Panc1 (cell line): ENCODE data around the gene INPP5F. TPM values are rescaled to one million over a fixed set of nuclear protein-coding genes. Genes with fewer than 3 reads are reported as not detected.

ENCODE experiments used
- ATAC-seq: fragments of 200-7000 bp; cut with Tn5 transposase; 2 replicates; pipeline ENCODE4 v1.9.1; 2020; ENCODE audit warnings: mild to moderate bottlenecking, moderate library complexity
- BruUV-seq: library from RNA; stranded (reverse); fragments of 400-500 nt; replicated peaks from 2 replicates; lab custom pipeline; 2021; lab: Mats Ljungman, UMichigan
- CTCF ChIA-PET: fragments of 300-600 bp; sonication (Branson Sonifier 250); formaldehyde crosslinking; loops from one replicate; lab custom pipeline; 2022; ENCODE audit warnings: antibody characterized with exemption; lab: Charles Lee
- POLR2A ChIA-PET: fragments of 300-600 bp; sonication (Branson Sonifier 250); formaldehyde crosslinking; loops from one replicate; lab custom pipeline; 2022; ENCODE audit warnings: antibody characterized with exemption; lab: Charles Lee
- DNase-seq: peaks from one replicate; pipeline ENCODE4 v3.0.0-alpha.2; 2010; ENCODE audit warnings: low read depth, low spot score
- H3K27ac ChIP-seq: 2 replicates; pipeline ENCODE4 v1.5.1; 2011; ENCODE audit warnings: mild to moderate bottlenecking, low read length, inconsistent platforms
- H3K27me3 ChIP-seq: fragments of 200-500 bp; sonication (Bioruptor generic); 2 replicates; pipeline ENCODE4 v1.6.0; 2014; ENCODE audit warnings: low read length, inconsistent platforms; ENCODE audit not compliant: control insufficient read depth, insufficient read depth
- H3K36me3 ChIP-seq: fragments of 200-500 bp; sonication (Bioruptor generic); 2 replicates; pipeline ENCODE4 v1.5.1; 2014; ENCODE audit warnings: inconsistent platforms, mild to moderate bottlenecking, low read length, moderate library complexity; ENCODE audit not compliant: control insufficient read depth, insufficient read depth
- H3K4me1 ChIP-seq: 2 replicates; pipeline ENCODE4 v1.5.1; 2011; ENCODE audit warnings: inconsistent platforms, mild to moderate bottlenecking, low read length, moderate library complexity; ENCODE audit not compliant: control insufficient read depth, insufficient read depth
- H3K4me3 ChIP-seq, 2 experiments: 2 replicates each; pipeline ENCODE4 v1.5.1; 2011 to 2012; ENCODE audit warnings: low read depth in 2 of 2, low read length in 2 of 2, mild to moderate bottlenecking in 2 of 2, inconsistent platforms in 1 of 2, moderate library complexity in 1 of 2
- H3K9me3 ChIP-seq: fragments of 200-500 bp; sonication (Bioruptor generic); 2 replicates; pipeline ENCODE4 v1.5.1; 2014; ENCODE audit warnings: low read depth, mild to moderate bottlenecking, inconsistent platforms, low read length, moderate library complexity; ENCODE audit not compliant: control insufficient read depth, insufficient read depth
- CTCF ChIP-seq: fragments of 450-650 bp; IDR thresholded peaks from 2 replicates; pipeline ENCODE4 v1.5.1; 2017; ENCODE audit warnings: mild to moderate bottlenecking
- POLR2AphosphoS5 ChIP-seq: IDR thresholded peaks from 2 replicates; pipeline ENCODE4 v1.6.1; 2012; ENCODE audit warnings: mild to moderate bottlenecking, low read depth, low read length, moderate library complexity
- REST ChIP-seq, 2 experiments: IDR thresholded peaks; 2 replicates each; pipeline ENCODE4 v1.6.1; 2011 to 2012; ENCODE audit warnings: low read depth in 2 of 2, control low read depth in 1 of 2, low read length in 1 of 2, mild to moderate bottlenecking in 1 of 2, moderate library complexity in 1 of 2; ENCODE audit not compliant: insufficient read depth in 1 of 2
- SIN3A ChIP-seq: IDR thresholded peaks from 2 replicates; pipeline ENCODE4 v1.6.1; 2012; ENCODE audit warnings: low read depth, mild to moderate bottlenecking, low read length, moderate library complexity, borderline replicate concordance; ENCODE audit not compliant: insufficient read depth
- TCF7L2 ChIP-seq: IDR thresholded peaks from 2 replicates; pipeline ENCODE4 v1.6.1; 2011; ENCODE audit warnings: mild to moderate bottlenecking, low read depth, low read length, inconsistent platforms
- in situ Hi-C: cut with HindIII; loops from 2 replicates; pipeline ENCODE4 v1.10.0; 2016; ENCODE audit warnings: low sequenced_read_pairs, low pct_unique_long_range_greater_than_20kb
- intact Hi-C: fragments of 100-400 bp; cut with micrococcal nuclease; formaldehyde crosslinking; loops from one replicate; pipeline ENCODE4 v1.10.0; 2022; ENCODE audit not compliant: unreplicated experiment
- total RNA-seq: library from RNA; stranded (reverse); gene quantifications from one replicate; pipeline ENCODE4 v1.2.1, GENCODE V29; 2021; ENCODE audit not compliant: unreplicated experiment

The INPP5F gene
- total RNA-seq, 1 experiment from 2014 or later, result 26.7 TPM

DNA sequence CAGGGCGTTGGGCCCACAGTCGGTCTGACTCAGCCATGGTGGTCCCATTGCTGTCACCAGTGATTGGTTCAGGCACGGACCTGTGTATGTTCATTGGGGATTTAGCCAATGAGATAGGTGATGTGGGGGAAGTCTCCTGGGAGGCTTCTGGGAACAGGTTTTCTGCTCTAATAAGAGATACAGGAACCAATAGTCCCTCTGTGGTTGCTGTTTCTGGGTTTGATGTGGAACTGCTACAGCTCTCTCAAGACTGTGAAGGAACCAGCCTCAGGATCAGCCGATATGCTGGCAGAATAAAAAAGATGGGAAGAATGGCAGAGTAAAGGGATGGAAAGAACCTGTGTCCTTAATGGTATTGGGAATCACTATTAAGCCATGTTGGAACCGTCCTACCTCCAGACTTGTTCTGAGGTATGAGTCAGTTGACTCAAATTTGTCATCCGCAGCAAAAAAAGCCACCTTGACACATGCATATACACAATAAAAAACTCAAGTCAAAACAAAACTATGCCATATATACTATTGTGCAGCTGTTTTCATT, 76.2 kb downstream of the INPP5F start:
- CTCF ChIA-PET, result no interaction called here
- no TSS peak for BruUV-seq
- intact Hi-C loops, result no loop called here
- Histone ChIP-seq H3K27ac (no peak overlapping the region), H3K36me3 (no peaks in the 10 kb centered on the region), H3K4me3 (no peak overlapping the region), H3K9me3 (no peaks in the 10 kb centered on the region), H3K27me3 (no peaks in the 10 kb centered on the region), H3K4me1 (no peaks in the 10 kb centered on the region)
- in situ Hi-C loops, result no loop called here
- ATAC-seq (no peak), DNase-seq (no peak)
- POLR2A ChIA-PET, result no interaction called here
- no peak for TF ChIP-seq SIN3A
- no peak for TF ChIP-seq TCF7L2
- TF ChIP-seq REST (IDR thresholded peaks at IDR 0.05; ENCODE audit: insufficient read depth in 1 of 2, low read depth in 2 of 2, low read length in 1 of 2), result no peak
- TF ChIP-seq CTCF, result no peak
- TF ChIP-seq POLR2AphosphoS5, result no peak

DNA sequence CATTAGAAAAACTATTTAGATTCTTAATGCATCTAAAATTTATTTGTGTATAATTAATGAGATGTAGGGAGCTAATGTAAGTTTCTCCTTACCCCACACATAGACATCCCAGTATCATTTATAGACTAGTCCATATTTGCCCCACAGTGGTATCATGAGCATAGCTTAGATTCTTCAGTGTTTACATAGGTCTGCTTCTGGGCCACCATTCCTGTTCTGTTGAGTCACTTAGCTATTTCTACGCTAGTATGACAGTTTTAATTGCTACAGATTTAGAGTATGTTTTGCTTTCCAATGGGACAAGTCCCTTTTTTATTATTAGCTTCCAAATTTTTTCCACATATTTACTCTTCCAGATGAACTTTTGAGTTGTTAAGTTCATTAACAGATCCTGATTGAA, 77.4 kb downstream of the INPP5F start:
- POLR2A ChIA-PET, result no interaction called here
- Histone ChIP-seq H3K27me3 (no peaks in the 10 kb centered on the region), H3K4me1 (no peaks in the 10 kb centered on the region), H3K27ac (no peak overlapping the region), H3K9me3 (no peaks in the 10 kb centered on the region), H3K4me3 (no peak overlapping the region), H3K36me3 (no peaks in the 10 kb centered on the region)
- CTCF ChIA-PET, result no interaction called here
- intact Hi-C loops (no loop called here), in situ Hi-C loops (no loop called here)
- DNase-seq, result no peak
- TF ChIP-seq CTCF (no peak), SIN3A (no peak), TCF7L2 (no peak)
- ATAC-seq, result no peak
- no TSS peak for BruUV-seq
